H7 (cell line): ENCODE measurements around the gene MSH2. TPM values are rescaled to one million over a fixed set of nuclear protein-coding genes. Genes with fewer than 3 reads are reported as not detected.

Source experiments
- DNase-seq: peaks from one replicate; pipeline ENCODE4 v3.0.0; 2012
- H3K27me3 ChIP-seq: 2 replicates; pipeline ENCODE4 v1.6.0; 2011; ENCODE audit warnings: mild to moderate bottlenecking, low read length; ENCODE audit not compliant: control insufficient read depth, insufficient read depth
- H3K36me3 ChIP-seq: replicated peaks from 2 replicates; pipeline ENCODE4 v1.5.1; 2011; ENCODE audit warnings: low read length; ENCODE audit not compliant: control insufficient read depth, insufficient read depth
- H3K4me3 ChIP-seq: 2 replicates; pipeline ENCODE4 v1.5.1; 2011; ENCODE audit warnings: low read depth, mild to moderate bottlenecking, control low read depth, low read length, moderate library complexity; ENCODE audit not compliant: insufficient read depth
- total RNA-seq: library from RNA; depleted of rRNA; stranded (reverse); fragments of >200 nt; shearing (Covaris generic); gene quantifications from 2 replicates; pipeline ENCODE4 v1.2.3, GENCODE V29; 2014

MSH2 gene
- total RNA-seq, 1 experiment from 2014 or later: 203 TPM

DNA sequence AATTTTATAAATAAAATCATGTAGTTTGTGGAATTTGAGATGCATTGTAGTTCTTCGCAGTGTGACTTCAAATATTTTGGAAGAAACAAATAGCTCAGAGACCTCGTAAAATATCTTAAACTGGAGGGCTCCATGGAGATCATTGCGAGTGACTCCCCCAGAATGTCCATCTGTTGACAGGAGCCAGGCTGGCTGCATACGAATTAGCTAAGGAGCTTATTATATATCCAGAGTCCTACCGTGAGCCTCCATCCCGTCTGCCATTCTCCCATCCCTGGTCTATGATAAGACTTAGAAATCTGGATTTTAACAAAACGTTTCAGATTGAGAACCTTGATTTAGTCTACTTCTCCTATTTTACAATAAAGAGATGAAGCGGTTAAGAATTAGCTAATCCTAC, 80.2 kb downstream of the MSH2 start:
- Histone ChIP-seq H3K4me3 (no peak overlapping the region), H3K27me3 (no peaks in the 10 kb centered on the region), H3K36me3 (peaks cover 12% of the 10 kb centered on the region)
- DNase-seq: no peak

DNA sequence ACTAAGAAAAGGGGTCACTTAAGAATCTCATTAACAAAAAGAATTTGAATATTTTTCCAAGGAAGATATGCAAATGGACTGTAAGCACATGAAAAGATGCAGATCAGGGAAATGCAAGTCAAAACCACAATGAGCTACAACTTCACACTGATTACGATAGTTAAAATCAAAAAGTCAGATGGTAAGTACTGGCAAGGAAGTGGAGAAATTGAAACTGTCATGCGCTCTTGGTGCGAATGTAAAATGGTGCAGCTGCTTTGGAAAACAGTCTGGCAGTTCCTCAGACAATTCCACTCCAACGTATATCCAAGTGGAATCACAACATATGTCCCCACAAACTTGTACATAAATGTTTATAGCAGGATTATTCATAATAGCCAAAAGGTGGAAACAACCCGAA, 81.4 kb downstream of the MSH2 start:
- no peak overlapping the region for H3K4me3 ChIP-seq
- H3K36me3 ChIP-seq: peaks cover 8% of the 10 kb centered on the region
- no peak for DNase-seq
- no peaks in the 10 kb centered on the region for H3K27me3 ChIP-seq

DNA sequence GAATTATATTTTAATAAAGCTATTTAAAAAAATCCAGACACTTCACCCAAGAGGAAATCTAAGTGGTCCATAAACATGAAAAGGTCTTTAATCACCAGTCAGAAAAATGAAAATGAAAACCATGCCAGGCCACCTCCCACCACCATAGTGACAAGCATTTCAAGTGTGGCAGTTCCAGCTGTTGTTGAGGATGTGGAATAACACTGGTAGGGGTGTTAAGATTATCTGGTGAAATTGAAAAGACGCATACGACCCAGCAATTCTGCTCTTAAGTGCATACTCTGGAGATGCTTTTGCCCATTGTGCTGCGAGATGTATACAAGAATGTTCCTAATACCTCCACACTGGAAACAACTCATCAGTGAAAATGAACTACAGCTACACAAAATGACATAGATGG, 82.2 kb downstream of the MSH2 start:
- peaks cover 8% of the 10 kb centered on the region for H3K36me3 ChIP-seq
- DNase-seq: no peak
- H3K4me3 ChIP-seq: no peak overlapping the region
- no peaks in the 10 kb centered on the region for H3K27me3 ChIP-seq

DNA sequence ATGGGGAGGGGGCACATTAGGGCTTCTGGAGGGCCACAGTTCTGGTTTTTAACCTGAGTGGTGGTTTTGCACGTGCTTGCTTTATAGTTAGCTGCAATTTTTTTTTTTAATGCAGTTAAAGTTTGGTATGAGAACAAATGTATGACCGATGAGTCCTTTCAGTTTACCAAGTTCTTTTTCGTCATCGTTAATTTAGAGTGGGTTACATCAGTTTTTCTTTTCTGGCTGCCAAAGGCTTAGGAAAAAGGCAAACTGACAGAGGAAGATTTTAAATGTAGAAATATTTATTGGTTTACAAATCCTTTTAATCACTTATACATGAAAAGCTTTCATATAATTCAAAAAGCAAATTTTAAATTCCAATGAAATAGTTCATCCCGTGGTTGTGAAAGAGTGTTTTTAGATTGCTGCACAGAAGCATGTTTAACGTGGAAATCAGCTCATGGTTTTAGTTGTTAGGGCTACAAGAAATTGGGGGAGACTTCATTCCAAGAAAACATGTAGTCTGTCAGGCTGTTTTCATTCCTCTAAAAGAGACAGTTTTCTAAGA, 82.9 kb downstream of the MSH2 start:
- no peaks in the 10 kb centered on the region for H3K27me3 ChIP-seq
- no peak overlapping the region for H3K4me3 ChIP-seq
- peaks cover 5% of the 10 kb centered on the region for H3K36me3 ChIP-seq
- DNase-seq: no peak

DNA sequence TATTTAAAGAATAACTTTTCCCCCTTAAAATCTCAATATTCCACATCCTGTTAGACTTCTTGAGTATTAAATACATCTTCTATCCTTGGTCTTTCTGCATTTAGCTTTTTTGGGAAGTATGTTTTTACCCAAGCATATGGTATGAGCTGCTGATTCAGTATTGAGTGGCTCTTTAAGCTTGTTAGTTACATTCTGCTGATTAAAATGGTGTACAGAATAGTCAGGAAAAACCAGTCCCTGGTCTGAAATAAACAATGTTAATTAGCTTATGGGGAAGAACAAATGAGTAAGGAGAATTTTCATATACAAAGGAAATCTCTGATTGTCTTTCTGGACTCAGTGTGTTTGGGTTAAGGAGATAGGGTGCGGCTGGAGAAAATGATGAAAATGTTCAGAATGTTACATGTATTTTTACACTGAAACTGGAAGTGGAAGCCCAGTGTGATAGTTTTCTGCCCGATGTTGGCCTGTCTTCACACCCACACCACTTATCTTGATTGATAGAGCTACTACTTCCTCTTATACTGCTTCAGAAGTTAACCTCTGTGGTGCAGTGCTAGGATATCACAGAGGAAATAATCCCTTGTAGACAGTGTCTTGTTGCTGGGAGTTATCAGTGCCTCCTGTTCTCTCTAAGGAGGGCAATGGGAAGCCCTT, 84.0 kb downstream of the MSH2 start:
- no peak for DNase-seq
- peaks cover 4% of the 10 kb centered on the region for H3K36me3 ChIP-seq
- H3K4me3 ChIP-seq: no peak overlapping the region

DNA sequence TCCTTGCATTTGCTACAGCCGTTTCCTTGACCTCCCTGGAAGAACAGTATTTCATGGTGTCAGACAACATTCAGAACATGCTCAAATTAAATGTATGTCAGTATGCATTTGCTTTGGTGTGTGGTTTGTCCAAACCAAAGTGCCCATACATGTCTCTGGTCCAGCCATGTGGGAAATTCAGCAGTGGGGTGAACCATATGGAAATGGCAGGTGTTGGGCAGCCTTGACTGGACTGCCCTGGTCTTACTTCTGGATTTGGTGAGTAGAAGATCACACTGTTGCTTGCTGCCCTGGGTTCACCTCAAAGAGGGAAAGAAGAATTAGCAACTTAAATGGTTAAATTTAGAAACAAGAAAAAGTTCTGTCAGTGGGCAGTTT, 84.5 kb downstream of the MSH2 start:
- DNase-seq: no peak
- H3K4me3 ChIP-seq: no peak overlapping the region
- peaks cover 4% of the 10 kb centered on the region for H3K36me3 ChIP-seq
- no peaks in the 10 kb centered on the region for H3K27me3 ChIP-seq

More for the DNA sequence above, 84.0 kb downstream of the MSH2 start:
- H3K27me3 ChIP-seq: no peaks in the 10 kb centered on the region

DNA sequence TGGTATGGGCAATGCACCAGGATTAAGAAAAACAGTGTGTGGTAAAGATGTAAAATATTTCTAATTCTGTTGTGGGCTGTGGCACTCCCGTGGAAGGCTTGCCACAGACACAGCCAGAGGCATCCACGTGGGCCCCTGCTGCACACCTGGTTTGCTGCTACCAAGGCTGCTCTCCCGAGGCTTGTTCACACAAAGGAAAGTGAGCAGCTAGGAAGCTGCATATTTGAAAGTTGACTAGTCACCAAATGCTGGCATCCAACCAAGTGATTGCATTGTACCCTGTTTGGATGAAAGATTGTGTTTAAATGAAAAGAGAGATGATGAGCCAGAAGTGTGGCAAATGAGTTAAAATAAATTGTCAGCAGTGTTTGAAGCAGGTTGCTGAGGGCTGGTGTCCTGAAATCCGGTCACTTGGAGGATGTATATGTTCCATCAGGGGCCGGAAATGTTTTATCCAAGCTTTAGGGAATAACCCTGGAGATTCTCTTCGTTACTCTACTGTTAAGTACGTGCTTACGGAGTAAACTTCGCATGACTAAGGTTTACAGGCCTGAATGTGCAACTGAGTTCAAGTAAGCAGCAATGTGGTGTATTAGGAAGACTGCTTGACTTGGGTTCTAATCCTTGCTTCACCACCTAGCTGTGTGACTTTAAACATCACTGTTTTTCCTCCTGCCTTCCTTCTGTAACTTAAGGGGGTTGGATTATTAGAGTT, 86.1 kb downstream of the MSH2 start:
- H3K36me3 ChIP-seq: peaks cover 3% of the 10 kb centered on the region
- no peaks in the 10 kb centered on the region for H3K27me3 ChIP-seq
- no peak overlapping the region for H3K4me3 ChIP-seq
- DNase-seq: no peak

DNA sequence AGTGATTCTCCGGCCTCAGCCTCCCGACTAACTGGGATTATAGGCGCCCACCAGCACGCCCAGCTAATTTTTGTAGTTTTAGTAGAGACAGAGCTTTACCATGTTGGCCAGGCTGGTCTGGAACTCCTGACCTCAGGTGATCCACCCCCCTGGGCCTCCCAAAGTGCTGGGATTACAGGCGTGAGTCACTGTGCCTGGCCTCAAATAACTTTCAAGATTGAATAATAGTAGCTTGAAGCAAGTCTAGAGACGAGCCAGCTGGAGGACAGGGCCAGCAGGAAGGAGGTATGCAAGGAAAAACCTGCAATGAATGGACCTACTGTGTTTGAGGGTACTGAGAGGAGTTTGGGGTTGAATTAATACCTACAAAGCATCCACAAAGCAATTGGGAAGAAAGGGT, 87.5 kb downstream of the MSH2 start:
- H3K36me3 ChIP-seq: no peaks in the 10 kb centered on the region
- H3K27me3 ChIP-seq: no peaks in the 10 kb centered on the region
- no peak overlapping the region for H3K4me3 ChIP-seq
- no peak for DNase-seq

DNA sequence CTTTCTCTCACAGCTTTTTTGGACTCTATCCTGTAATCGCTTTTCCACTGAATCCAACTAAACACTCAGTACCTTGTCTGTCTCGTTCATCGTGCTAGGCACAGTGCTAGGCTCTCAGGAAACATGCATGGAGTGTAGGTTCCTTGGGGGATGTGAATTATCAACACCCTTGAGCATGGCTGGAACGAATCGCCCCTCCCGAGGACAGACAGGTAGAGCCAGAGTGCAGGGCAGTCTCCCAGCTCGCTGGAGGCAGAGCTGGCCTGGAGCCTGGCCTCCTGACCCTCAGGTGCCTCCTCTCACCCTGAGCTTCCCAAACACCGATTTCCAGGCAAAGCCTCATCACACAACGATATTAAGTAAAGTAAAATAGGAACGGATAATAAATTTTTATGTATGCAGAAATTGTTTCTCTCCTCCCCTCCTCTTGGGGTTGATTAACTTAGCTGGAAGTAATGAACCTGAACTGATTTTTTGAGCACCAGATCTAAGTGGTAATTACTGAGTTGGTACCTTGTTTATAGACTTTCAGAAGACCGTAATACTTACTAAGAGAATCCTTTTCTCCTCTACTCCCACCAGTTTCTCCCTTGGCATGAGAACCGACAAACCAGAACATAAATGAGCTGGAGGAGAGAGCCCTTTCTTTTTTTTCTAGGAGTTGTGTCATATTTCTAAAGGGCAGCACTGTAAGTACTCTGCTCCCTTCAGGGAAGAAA, 90.5 kb downstream of the MSH2 start:
- Histone ChIP-seq H3K4me3 (no peak overlapping the region), H3K27me3 (no peaks in the 10 kb centered on the region), H3K36me3 (no peaks in the 10 kb centered on the region)
- DNase-seq: peak; percentile 27

DNA sequence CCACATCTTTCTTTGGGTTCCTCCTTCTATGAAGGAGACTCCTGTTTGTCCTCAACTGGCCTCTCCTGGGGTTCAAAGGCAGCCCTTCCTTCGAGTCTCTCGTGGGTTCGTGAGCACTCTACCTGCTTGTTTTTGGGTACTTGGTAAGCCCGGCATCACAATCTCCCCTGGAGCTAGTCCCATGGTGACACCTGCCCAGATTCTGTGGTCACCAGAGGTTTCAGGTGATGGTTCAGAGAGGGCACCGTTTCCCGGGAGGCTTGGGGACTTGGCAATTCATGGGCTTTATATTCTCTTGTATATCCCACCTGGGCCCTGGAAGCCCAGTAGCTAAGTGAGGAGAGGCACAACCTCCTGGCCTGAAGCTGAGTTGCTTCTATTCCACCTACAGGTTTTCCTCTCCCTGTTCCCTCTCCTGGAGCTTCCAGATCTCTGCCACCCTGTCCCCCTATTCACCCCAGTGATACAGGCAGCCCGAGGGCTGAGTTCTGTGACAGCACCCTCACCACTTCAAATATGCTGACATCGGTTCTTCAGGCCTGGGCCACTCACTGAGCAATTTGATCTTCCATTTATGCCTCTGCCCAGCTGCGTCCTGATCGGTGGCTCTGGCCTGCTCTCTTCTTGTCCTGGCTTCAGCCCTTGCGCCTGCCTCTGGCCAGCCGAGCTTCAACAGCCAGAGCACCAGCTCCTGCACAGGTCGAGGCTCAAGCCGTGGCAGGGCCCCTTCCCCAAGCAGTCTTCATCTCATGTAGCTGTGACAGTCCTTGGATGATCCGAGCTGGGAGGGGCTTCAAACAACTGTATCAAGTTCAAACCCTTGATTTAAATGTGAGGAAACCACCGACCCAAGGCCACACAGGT, 91.5 kb downstream of the MSH2 start:
- peak; percentile 19 for DNase-seq
- H3K36me3 ChIP-seq: no peaks in the 10 kb centered on the region
- H3K27me3 ChIP-seq: no peaks in the 10 kb centered on the region
- H3K4me3 ChIP-seq: no peak overlapping the region

DNA sequence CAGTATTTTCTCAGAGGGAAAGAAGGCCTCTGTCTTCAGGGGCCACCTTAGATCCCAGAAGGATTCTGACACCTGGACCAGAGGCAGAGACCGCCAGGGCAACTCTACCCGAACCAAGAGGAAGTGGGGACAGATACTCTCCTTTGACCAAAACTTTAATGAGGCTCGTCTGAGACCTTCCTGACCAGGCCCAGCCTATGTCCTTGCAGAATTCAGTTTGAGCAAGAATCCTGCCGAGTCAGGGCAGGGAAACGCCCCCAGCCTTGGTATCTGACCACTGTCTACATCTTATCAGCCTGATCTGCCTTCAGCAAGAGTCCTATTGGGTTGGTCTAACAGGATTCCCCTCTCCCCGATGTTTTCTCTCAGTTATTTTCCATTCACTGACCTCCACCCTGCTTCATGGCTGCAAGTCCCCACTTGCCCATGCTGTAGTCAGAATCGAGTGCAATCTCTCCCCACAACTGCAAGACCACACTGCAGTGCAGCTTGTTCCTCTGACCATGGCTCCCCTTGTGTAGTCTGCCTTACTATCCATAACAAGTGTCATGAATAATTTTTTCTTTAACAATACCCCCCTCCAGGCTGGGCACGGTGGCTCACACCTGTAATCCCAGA, 95.0 kb downstream of the MSH2 start:
- DNase-seq: no peak
- H3K27me3 ChIP-seq: no peaks in the 10 kb centered on the region
- H3K36me3 ChIP-seq: no peaks in the 10 kb centered on the region
- no peak overlapping the region for H3K4me3 ChIP-seq

DNA sequence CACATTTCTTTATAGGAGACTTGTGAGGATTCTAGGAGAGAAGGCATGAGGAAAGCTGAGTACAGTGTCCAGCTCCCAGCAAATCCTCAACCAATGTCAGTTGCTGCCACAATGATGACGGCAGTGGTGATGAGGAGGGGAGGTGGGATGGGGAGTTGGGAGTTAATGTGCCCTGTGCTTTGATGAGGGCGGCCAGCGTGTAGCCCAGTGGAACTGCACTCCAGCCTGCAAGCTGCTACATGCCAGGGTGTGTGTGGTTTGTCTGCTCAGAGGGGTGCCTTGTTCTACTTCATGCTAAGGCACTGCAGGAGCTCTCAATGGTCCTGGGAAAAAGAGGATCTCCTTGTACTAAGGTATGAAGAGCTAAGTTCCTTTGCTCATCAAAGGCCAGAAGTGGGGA, 96.1 kb downstream of the MSH2 start:
- Histone ChIP-seq H3K27me3 (no peaks in the 10 kb centered on the region), H3K4me3 (no peak overlapping the region), H3K36me3 (no peaks in the 10 kb centered on the region)
- no peak for DNase-seq

DNA sequence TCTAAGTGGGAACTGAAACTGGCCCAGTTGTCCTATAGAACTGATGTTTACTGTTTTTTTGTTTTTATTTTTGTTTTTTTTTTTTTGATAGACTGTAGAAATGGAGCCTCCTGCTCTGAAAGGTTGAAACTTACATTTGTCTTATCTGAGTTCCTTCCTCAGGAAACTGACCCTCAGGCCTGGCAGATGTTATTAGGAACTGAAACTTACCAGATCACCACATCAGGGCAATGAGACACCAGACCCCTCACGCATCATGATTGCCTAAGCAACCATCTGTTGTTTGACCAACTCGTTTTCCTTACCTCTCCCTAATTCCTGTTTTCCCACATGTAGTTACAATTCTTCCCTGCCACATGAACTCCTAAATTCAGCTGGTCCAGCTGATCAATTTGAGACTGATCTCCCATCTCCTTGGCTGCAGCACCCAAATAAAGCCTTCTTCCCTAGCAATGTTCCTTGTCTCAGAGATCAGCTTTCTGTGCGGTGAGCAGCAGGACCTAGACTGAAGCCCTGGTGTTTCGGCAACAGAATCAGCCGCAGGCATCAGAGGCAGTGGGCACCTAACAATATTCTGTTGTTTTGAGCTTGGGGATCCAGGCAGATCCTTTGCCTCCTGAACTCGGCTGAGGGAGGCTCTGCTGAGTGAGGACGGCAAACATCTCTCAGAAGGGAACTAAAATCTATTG, 96.8 kb downstream of the MSH2 start:
- Histone ChIP-seq H3K27me3 (no peaks in the 10 kb centered on the region), H3K4me3 (no peak overlapping the region), H3K36me3 (no peaks in the 10 kb centered on the region; the same call in 1 of the 2 replicates)
- DNase-seq: no peak
